Measurements from ENCODE around the gene TTC12. TPM values are rescaled to one million over a fixed set of nuclear protein-coding genes. Genes with fewer than 3 reads are reported as not detected.

TTC12 gene
- total and polyA plus RNA-seq, 12 donors = 3.3 to 18.0 (median 7.8) TPM

DNA sequence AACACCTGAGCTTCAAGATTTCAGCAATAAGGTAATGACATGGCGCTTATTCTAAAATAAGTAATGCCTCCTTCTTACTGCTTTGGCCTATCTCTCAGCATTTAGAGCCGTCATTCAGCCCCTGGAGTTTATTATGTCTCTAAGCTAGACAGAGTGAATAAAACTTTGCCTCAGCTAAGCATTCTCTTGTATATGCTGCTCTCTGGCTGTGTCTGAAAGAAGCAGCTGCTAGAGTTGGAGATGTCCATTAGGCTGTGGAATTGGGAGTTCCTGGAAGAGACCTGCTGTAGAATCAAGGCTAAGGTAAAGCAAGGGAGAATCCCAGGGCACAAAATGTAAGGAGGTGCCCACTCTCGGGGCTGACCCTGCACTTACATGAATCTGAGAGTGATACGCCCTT, 35.5 kb upstream of the TTC12 start:
- H3K4me3 ChIP-seq = no peak overlapping the region
- H3K4me1 ChIP-seq = peaks cover 0 to 3% (median 0%) of the 10 kb centered on the region in 9 donors
- 53 to 62% methylated on average over 4 of the region's 4 CpGs for WGBS, 2 donors
- H3K27ac ChIP-seq = no peak overlapping the region
- ATAC-seq = peak in 7 of 8 donors; percentile 34 to 82 (median 67)
- TF ChIP-seq, protein P1, sequence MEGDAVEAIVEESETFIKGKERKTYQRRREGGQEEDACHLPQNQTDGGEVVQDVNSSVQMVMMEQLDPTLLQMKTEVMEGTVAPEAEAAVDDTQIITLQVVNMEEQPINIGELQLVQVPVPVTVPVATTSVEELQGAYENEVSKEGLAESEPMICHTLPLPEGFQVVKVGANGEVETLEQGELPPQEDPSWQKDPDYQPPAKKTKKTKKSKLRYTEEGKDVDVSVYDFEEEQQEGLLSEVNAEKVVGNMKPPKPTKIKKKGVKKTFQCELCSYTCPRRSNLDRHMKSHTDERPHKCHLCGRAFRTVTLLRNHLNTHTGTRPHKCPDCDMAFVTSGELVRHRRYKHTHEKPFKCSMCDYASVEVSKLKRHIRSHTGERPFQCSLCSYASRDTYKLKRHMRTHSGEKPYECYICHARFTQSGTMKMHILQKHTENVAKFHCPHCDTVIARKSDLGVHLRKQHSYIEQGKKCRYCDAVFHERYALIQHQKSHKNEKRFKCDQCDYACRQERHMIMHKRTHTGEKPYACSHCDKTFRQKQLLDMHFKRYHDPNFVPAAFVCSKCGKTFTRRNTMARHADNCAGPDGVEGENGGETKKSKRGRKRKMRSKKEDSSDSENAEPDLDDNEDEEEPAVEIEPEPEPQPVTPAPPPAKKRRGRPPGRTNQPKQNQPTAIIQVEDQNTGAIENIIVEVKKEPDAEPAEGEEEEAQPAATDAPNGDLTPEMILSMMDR (IDR thresholded peaks at IDR 0.05) = peak in 7 of 9 donors; percentile 12 to 46 (median 34)
- peaks cover 0 to 10% (median 0%) of the 10 kb centered on the region in 9 donors for H3K36me3 ChIP-seq
- DNase-seq = no peak
- no peaks in the 10 kb centered on the region for H3K27me3 ChIP-seq
- H3K9me3 ChIP-seq = no peaks in the 10 kb centered on the region
- intact Hi-C loops (cut with DNase I) = loop anchor here in 3 of 10 donors (5.0 to 10.0 kb wide), 3 partner anchors 134 to 682 kb away; partner anchors contain the start of gene NCAM1 (in 1 of the 3)

DNA sequence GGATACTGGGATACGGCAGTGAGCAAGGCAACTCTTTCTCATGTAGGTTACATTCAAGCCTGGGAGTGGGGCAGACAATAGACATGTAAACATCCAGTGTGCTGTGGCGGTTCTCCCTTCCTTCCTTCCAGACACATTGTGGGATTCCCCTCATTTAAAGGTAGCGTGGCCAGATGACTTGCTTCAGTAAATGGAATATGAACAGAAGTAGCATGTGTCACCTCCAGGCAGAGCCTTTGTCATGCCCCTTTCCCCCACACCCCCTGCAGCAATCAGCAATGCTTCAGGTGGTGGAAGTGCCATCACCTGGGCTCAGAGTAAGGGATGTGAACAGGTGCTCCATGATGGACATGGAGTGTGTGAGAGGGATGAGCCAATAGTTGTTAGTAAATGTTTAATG, 34.8 kb upstream of the TTC12 start:
- no peaks in the 10 kb centered on the region for H3K9me3 ChIP-seq
- 82% methylated on average over 3 of the region's 3 CpGs for WGBS, 2 donors
- no peak for DNase-seq
- H3K36me3 ChIP-seq = peaks cover 0 to 10% (median 0%) of the 10 kb centered on the region in 9 donors
- H3K4me1 ChIP-seq = no peaks in the 10 kb centered on the region
- no peak for ATAC-seq
- TF ChIP-seq, protein P1 (IDR thresholded peaks at IDR 0.05) = no peak
- intact Hi-C loops (cut with DNase I) = loop anchor here in 3 of 10 donors (5.0 to 10.0 kb wide), 3 partner anchors 135 to 682 kb away; partner anchors contain the start of gene NCAM1 (in 1 of the 3)
- no peak overlapping the region for H3K27ac ChIP-seq
- no peaks in the 10 kb centered on the region for H3K27me3 ChIP-seq
- H3K4me3 ChIP-seq = no peak overlapping the region

DNA sequence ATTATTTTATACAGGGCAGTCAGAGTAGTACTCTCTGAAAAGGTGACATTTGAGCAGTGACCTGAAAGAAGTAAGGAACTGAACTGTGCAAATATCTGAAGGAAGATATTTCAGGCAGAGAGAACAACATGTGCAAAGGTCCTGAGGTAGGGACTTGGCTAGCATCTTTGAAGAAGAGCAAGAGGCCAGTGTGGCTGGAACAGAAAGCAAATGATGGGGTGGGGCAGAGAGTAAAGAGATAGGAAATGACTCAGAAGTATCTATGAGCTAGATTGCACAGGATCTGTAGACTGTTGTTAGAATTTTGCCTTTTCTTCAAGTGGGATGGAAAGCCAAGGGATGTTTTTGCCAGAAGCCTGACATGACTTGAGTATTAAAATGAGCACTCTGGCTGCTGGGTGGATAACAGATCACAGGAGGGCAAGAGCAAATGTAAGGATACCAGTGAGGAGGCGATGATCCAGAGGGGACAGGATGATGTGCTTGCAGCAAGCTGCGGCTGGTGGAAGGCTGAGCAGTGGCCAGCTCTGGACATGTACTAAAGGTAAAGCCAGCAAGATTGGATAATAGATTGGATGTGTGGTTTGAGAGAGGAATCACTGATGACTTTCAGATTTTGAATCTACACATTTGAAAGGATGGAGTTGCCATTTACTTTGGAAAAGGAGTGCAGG, 33.2 kb upstream of the TTC12 start:
- TF ChIP-seq, protein P1 (IDR thresholded peaks at IDR 0.05) = no peak
- Histone ChIP-seq H3K27me3 (no peaks in the 10 kb centered on the region), H3K36me3 (peaks cover 0 to 1% (median 0%) of the 10 kb centered on the region in 9 donors), H3K4me3 (no peak overlapping the region), H3K27ac (no peak overlapping the region), H3K9me3 (no peaks in the 10 kb centered on the region), H3K4me1 (no peaks in the 10 kb centered on the region)
- ATAC-seq = no peak
- DNase-seq = no peak
- 94 to 96% methylated on average over 2 of the region's 2 CpGs for WGBS, 2 donors
- intact Hi-C loops (cut with DNase I) = loop anchor here in 5 of 10 donors (10.0 kb wide), 6 partner anchors 486 to 1056 kb away; partner anchors contain the start of gene PTS (in 1 of the 5)

DNA sequence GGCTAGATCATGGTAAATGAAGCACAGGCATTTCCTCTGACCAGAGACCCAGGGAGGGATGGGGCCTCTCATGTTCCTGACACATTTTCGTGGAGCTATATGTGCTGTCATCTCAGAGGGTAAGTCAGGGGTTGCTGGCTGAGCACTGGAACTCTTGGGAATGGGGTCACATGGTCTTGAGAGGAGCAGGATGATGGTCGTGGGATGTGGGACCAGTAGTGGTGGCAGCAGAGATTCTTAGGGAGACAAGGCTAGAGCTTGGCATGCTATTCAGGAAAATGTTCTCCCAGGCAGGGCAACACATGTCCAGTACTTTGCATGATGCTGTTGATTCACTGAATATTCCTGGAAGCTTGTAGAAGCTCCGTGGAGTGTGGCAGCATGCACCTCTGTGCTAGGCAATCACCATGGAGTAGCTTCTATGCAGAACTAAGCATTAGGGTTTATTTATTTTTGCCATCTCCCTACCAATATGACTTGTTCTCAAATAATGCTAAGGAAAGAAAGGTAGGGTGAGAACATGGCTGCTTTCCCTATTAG, 31.4 kb upstream of the TTC12 start:
- 54 to 68% methylated on average over 3 of the region's 3 CpGs for WGBS, 2 donors
- intact Hi-C loops (cut with DNase I) = loop anchor here in 5 of 10 donors (10.0 kb wide), 6 partner anchors 488 to 1058 kb away; partner anchors contain the start of gene PTS (in 1 of the 5)
- H3K4me3 ChIP-seq = no peak overlapping the region
- no peak overlapping the region for H3K27ac ChIP-seq
- peaks cover 0 to 9% (median 0%) of the 10 kb centered on the region in 9 donors for H3K4me1 ChIP-seq
- H3K27me3 ChIP-seq = no peaks in the 10 kb centered on the region
- H3K9me3 ChIP-seq = no peaks in the 10 kb centered on the region
- no peaks in the 10 kb centered on the region for H3K36me3 ChIP-seq
- DNase-seq = no peak
- TF ChIP-seq, protein P1 (IDR thresholded peaks at IDR 0.05) = no peak
- no peak for ATAC-seq

All from heart right ventricle (tissue), 16 donors.